ENCODE measurements around the gene INTS12. TPM values are rescaled to one million over a fixed set of nuclear protein-coding genes. Genes with fewer than 3 reads are reported as not detected.

The INTS12 gene
- total RNA-seq, 4 donors from 2014 or later = 21.6 to 40.8 (median 32.2) TPM

DNA sequence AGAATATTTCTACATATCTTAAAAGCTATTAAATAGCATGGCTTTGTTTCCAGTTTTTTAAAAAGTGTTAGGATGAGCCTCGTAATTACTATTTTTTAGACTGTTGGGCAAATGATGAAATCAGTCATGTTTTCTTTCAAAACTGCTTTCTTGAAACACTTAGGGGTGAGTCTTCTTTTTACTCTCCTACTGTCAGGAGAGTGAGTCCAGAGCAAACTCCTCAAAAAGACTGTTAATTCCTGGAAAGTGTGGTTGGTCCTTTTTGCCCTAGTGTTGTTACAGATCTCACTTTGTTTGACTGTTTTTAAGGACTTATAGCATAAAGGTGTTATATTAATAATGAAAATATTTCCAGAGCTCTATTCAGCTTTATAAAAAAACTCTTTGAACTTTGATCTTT, 6.4 kb upstream of the INTS12 start:
- TF ChIP-seq, protein P1, sequence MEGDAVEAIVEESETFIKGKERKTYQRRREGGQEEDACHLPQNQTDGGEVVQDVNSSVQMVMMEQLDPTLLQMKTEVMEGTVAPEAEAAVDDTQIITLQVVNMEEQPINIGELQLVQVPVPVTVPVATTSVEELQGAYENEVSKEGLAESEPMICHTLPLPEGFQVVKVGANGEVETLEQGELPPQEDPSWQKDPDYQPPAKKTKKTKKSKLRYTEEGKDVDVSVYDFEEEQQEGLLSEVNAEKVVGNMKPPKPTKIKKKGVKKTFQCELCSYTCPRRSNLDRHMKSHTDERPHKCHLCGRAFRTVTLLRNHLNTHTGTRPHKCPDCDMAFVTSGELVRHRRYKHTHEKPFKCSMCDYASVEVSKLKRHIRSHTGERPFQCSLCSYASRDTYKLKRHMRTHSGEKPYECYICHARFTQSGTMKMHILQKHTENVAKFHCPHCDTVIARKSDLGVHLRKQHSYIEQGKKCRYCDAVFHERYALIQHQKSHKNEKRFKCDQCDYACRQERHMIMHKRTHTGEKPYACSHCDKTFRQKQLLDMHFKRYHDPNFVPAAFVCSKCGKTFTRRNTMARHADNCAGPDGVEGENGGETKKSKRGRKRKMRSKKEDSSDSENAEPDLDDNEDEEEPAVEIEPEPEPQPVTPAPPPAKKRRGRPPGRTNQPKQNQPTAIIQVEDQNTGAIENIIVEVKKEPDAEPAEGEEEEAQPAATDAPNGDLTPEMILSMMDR (IDR thresholded peaks at IDR 0.05) = no peak
- no peak for TF ChIP-seq POLR2A (IDR thresholded peaks at IDR 0.05)
- Histone ChIP-seq H3K9me3 (no peaks in the 10 kb centered on the region), H3K27ac (no peak overlapping the region), H3K4me1 (no peaks in the 10 kb centered on the region), H3K36me3 (peaks cover 0 to 3% of the 10 kb centered on the region in 2 donors), H3K27me3 (no peaks in the 10 kb centered on the region), H3K4me3 (replicated peaks in 1 of 3) (no peak overlapping the region)
- WGBS, 2 donors = 88 to 91% methylated on average over 1 of the region's 1 CpG
- no peak for DNase-seq
- intact Hi-C loops (cut with DNase I) = loop anchor here (5.0 kb wide), 1 partner anchor 193 kb away; no protein-coding TSS in a partner anchor

DNA sequence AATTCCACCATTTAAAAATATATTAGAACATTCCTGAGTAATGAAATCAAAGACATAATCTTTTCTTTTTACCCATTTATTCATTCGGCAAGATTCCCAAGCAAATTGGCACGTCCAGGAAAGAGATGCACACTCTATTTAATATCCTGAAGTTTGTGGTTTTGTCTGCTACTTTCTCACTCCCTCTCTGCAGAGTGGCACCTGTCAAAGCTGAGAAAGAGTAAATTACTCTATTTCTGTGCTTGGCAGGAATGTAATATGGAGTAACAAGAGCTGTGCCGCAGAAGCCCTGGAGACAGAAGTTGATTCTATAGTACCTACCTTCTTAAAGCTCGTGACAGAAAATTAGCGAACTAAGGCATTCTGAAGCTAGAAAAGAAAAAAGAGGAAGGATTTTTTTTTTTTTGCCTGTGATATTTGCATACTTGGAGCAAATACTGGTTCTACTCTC, 5.6 kb upstream of the INTS12 start:
- intact Hi-C loops (cut with DNase I) = loop anchor here (5.0 kb wide), 1 partner anchor 192 kb away; no protein-coding TSS in a partner anchor
- H3K27me3 ChIP-seq = no peaks in the 10 kb centered on the region
- no peak overlapping the region for H3K4me3 ChIP-seq (replicated peaks in 1 of 3)
- WGBS, 2 donors = 82 to 91% methylated on average over 5 of the region's 5 CpGs
- peaks cover 0 to under 1% of the 10 kb centered on the region in 2 donors for H3K36me3 ChIP-seq
- peaks cover 0 to 3% of the 10 kb centered on the region in 2 donors for H3K4me1 ChIP-seq
- TF ChIP-seq, protein P1 (IDR thresholded peaks at IDR 0.05) = no peak
- TF ChIP-seq POLR2A (IDR thresholded peaks at IDR 0.05) = no peak
- no peak for DNase-seq
- H3K27ac ChIP-seq = no peak overlapping the region
- no peaks in the 10 kb centered on the region for H3K9me3 ChIP-seq

- no peak overlapping the region for H3K4me3 ChIP-seq (replicated peaks in 1 of 3)
- no peaks in the 10 kb centered on the region for H3K9me3 ChIP-seq
- no peaks in the 10 kb centered on the region for H3K27me3 ChIP-seq
- 82 to 85% methylated on average over 2 of the region's 2 CpGs for WGBS, 2 donors
- no peaks in the 10 kb centered on the region for H3K36me3 ChIP-seq
- TF ChIP-seq, protein P1 (IDR thresholded peaks at IDR 0.05) = no peak
- TF ChIP-seq POLR2A (IDR thresholded peaks at IDR 0.05) = no peak
- peaks cover 2 to 3% of the 10 kb centered on the region in 2 donors for H3K4me1 ChIP-seq
- DNase-seq = no peak
- no peak overlapping the region for H3K27ac ChIP-seq
- intact Hi-C loops (cut with DNase I) = loop anchor here (5.0 kb wide), 1 partner anchor 190 kb away; no protein-coding TSS in a partner anchor
Measured at GRCh38 chr4:105712766-105713165, 4.3 kb upstream of the INTS12 start.

GRCh38 chr4:105710678-105711077, 2.2 kb upstream of the INTS12 start:
- Histone ChIP-seq H3K9me3 (no peaks in the 10 kb centered on the region), H3K36me3 (no peaks in the 10 kb centered on the region), H3K4me1 (peaks cover 17 to 20% of the 10 kb centered on the region in 2 donors), H3K4me3 (replicated peaks in 1 of 3) (no peak overlapping the region), H3K27ac (no peak overlapping the region), H3K27me3 (no peaks in the 10 kb centered on the region)
- TF ChIP-seq, protein P1 (IDR thresholded peaks at IDR 0.05) = no peak
- no peak for TF ChIP-seq POLR2A (IDR thresholded peaks at IDR 0.05)
- 78 to 79% methylated on average over 6 of the region's 6 CpGs for WGBS, 2 donors
- DNase-seq = no peak
- intact Hi-C loops (cut with DNase I) = loop anchor here (5.0 kb wide), 1 partner anchor 188 kb away; no protein-coding TSS in a partner anchor

DNA sequence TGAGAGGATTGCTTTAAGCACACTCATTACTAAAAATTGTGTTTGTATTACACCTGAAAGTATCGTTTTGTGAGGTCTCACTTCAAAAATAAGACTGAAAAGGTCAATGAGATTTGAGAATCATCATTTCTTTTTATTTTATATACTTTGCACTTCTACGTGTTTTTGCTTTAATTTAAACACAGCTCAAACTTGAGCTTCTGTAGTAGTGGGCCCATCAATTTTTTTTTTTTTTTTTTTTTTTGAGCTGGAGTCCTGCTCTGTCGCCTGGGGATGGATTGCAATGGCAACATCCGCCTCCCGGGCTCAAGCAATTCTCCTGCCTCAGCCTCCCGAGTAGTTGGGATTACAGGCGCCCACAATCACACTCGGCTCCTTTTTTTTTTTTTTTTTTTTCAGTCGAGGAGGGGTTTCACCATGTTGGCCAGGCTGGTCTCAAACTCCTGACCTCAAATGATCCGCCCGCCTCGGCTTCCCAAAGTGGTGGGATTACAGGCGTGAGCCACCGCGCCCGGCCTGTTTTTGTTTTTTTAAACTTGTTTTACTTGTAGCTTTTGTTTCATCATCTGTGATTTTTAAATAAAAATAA, 1.6 kb upstream of the INTS12 start:
- peaks cover 17 to 21% of the 10 kb centered on the region in 2 donors for H3K4me1 ChIP-seq
- TF ChIP-seq, protein P1 (IDR thresholded peaks at IDR 0.05) = no peak
- TF ChIP-seq POLR2A (IDR thresholded peaks at IDR 0.05) = no peak
- intact Hi-C loops (cut with DNase I) = loop anchor here (5.0 kb wide), 1 partner anchor 188 kb away; no protein-coding TSS in a partner anchor
- no peaks in the 10 kb centered on the region for H3K36me3 ChIP-seq
- no peak for DNase-seq
- WGBS, 2 donors = 66 to 68% methylated on average over 16 of the region's 16 CpGs
- no peaks in the 10 kb centered on the region for H3K9me3 ChIP-seq
- no peak overlapping the region for H3K27ac ChIP-seq
- H3K27me3 ChIP-seq = no peaks in the 10 kb centered on the region
- no peak overlapping the region for H3K4me3 ChIP-seq (replicated peaks in 1 of 3)

Measured in thyroid gland (tissue), 4 donors.